Fibroblast of pulmonary artery (primary cell): ENCODE measurements around the gene MRPL36.

Source experiments
- DNase-seq: peaks from one replicate; pipeline ENCODE4 v3.0.0-alpha.2; 2010; ENCODE audit warnings: low read depth
- H3K4me3 ChIP-seq: replicated peaks from 2 replicates; pipeline ENCODE4 v1.5.1; 2011; ENCODE audit warnings: low read depth, mild to moderate bottlenecking, control low read depth, low read length, moderate library complexity
- CTCF ChIP-seq: IDR thresholded peaks from 2 replicates; pipeline ENCODE4 v1.5.1; 2011; ENCODE audit warnings: mild to moderate bottlenecking, control low read depth, low read length, inconsistent platforms; ENCODE audit errors: missing control alignments

MRPL36 gene

DNA sequence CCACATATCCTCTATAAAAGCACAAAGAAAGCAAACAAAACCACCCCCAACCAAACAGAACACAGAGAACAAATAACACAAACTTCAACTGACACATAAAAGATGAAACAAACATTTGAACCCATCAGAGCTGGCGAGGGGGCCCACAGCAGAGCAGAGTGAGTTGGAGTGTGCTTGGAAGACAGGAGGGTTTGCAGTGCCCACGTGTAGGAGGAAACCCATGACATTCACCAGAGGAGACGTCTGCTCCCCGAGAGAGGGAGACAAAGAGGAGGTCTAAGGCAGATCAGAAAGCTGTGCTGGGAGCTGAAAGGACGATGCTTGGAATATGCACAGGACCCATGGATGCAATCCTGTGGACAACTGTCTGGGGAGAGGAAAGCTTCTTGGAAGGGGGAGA, 27.0 kb downstream of the MRPL36 start:
- peak; percentile 67 for TF ChIP-seq CTCF
- H3K4me3 ChIP-seq = no peak overlapping the region
- peak; percentile 68 for DNase-seq

DNA sequence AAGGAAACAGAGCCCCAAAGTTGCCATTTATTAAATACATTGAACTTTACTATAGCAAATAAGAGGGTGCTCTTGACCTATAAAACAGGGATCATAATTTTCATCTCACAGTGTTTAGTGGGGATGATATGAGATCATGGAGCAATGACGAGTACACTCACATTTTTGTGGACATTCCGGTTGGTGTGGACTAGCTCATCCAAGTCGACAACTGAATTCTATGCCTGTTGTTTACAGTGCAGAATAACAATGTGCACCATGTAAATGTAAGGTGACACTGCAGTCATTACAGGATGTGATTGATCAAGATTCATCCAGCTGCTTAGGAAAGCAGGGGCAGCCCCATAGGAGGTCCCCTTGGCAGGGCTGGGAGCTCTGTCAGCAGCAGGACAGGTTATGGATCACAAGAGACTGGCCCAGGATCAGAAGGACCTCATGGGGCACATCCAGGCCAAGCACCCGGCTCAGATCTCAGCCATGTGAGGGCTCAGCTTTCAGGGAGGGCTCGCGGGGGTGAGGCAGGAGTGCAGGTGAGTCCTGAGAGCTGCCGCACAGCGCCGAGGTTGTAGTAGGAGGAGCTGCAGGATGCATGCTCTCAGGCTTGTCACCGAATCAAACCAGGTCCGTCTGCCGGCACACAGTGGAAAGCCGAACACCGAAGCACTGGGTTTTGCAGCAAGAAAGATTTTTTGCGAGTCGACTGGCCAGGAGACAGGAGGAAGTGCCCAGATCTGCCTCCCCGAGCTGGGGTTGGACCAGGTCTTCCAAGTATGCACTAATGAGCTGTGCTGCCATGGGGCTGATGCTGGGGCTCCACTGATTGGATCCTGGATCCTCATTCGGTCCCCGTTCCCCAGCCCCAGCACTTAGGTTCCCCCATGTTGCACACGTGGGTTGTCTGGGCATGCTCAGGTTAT, 28.2 kb downstream of the MRPL36 start:
- DNase-seq = no peak
- no peak overlapping the region for H3K4me3 ChIP-seq
- no peak for TF ChIP-seq CTCF

DNA sequence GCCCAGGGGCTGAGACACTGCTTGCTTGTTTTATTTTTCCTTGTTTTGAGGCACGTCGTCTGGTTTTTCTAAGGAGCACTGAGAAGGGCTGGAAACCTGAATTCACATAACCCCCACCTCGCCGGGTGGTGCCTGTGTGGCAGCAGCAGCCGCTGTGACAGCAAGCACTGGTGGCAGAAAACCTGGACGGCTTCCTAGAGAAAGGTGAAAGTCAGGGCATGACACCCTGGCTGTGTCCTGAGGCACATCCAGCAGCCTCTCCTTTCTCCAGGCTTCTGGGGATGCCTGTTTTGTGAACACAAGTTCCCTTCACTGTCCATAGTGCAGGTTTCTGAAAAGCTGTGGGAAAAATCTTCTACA, 29.2 kb downstream of the MRPL36 start:
- DNase-seq = no peak
- TF ChIP-seq CTCF = no peak

DNA sequence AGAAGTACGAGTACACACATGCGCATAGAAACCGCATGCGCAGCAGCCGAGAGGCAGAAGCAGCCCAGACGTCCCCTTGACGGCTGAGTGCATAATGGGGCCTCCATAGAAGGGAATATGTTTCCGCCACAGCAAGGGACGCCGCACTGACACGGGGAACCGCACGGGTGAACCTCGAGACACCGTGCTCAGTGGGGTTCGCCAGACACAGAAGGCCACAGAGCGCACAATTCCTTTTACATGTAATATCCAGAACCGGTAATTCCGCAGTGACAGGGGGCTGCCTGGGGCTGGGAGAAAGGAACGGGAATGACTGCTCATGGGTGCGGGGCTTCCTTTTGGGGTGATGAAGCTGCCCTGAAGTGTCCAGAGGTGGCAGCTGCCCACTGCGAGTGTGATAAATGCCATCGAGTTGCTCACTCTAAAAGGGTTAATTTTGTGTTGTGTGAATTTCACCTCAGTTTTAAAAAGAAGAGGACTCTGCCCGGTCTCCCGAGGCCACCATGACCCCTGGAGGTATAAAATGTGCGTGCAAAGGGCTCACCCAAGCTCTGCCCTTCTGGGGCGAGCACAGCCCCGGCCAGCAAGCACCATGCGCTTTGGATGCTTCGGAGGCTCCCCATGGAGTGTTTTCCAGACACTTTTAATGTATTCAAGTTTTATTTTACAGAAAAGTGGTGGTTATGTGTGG, 29.7 kb downstream of the MRPL36 start:
- no peak overlapping the region for H3K4me3 ChIP-seq
- no peak for DNase-seq
- TF ChIP-seq CTCF = no peak

More for the DNA sequence above, 29.2 kb downstream of the MRPL36 start:
- no peak overlapping the region for H3K4me3 ChIP-seq

DNA sequence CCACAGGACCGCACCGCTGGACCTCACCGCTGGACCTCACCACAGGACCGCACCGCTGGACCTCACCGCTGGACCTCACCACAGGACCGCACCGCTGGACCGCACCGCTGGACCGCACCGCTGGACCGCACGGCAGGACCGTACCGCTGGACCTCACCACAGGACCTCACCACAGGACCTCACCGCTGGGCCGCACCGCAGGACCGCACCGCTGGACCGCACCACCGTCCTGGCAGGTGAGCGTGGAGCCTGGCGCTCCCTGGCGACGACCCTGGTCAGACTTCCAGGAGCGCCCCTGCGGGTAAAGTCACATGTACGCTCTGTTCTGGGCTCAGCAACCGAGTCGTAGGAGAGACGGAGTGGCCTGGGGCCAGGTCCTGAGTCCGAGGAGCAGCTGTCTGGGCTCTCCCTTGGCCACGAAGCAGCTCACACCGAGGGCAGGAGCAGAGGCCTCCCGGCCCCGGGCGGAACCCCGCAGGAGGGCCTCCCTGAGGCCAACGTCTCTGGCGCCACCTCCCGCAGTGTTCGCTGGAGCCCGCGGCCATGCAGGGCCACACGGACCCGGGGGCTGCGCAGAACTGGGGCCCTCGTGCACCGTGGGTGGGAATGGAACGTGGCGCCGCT, 30.5 kb downstream of the MRPL36 start:
- H3K4me3 ChIP-seq = no peak overlapping the region
- DNase-seq = no peak
- no peak for TF ChIP-seq CTCF

DNA sequence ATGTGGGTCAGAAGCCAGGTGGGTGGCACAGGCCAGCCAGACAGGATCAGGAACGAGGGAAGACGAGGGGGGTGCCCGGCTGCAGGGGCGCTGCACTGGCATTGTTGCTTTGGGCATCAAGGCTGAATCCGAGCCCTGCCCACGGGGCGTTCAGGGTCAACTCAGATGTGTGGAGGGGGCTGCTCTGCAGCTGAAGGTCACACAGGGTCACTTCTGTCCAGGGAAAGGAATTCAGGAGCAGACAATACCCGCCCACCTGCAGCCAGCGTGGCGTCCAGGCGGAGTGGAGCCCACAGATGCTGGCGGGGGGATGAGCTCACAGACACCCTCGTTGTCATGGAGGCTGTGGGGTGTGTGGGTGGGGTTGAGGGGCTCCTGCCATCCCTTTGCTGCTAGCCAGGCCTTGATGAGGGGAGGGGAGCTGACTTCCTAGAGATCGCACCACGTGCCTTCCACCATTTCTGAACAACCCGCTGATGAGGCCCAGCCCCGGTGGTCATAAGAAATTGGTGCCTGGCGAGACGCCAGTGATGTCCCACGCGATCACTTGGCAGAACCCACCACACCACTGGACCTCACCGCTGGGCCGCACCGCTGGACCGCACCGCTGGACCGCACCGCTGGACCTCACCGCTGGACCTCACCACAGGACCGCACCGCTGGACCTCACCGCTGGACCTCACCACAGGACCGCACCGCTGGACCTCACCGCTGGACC, 31.2 kb downstream of the MRPL36 start:
- H3K4me3 ChIP-seq = no peak overlapping the region
- no peak for TF ChIP-seq CTCF
- no peak for DNase-seq
